GM23338 (cell line): ENCODE measurements around the gene GPN2.

Source experiments
- CREB1 ChIP-seq: fragments of 250-450 bp; sonication (Bioruptor Pico); IDR thresholded peaks from 2 replicates; pipeline ENCODE4 v1.5.0; 2020; ENCODE audit warnings: low read depth, mild to moderate bottlenecking, moderate library complexity
- EZH2 ChIP-seq: fragments of 200-600 bp; sonication (generic); IDR thresholded peaks from one replicate; pipeline ENCODE4 v1.8.0; 2017; ENCODE audit warnings: antibody characterized with exemption, mild to moderate bottlenecking, low read depth; ENCODE audit not compliant: unreplicated experiment
- EZH2phosphoT487 ChIP-seq: fragments of 200-600 bp; sonication (generic); IDR thresholded peaks from one replicate; pipeline ENCODE4 v1.8.1; 2018; ENCODE audit warnings: antibody characterized with exemption; ENCODE audit not compliant: unreplicated experiment
- JUNB ChIP-seq: IDR thresholded peaks from one replicate; pipeline ENCODE4 v1.6.1; 2016; ENCODE audit warnings: antibody characterized with exemption; ENCODE audit not compliant: unreplicated experiment
- NANOG ChIP-seq: IDR thresholded peaks from 2 replicates; pipeline ENCODE4 v1.6.1; 2016; ENCODE audit warnings: antibody characterized with exemption, borderline replicate concordance
- POLR2AphosphoS5 ChIP-seq: IDR thresholded peaks from 2 replicates; pipeline ENCODE4 v1.6.1; 2016; ENCODE audit warnings: antibody characterized with exemption, low read depth
- STAT1 ChIP-seq: IDR thresholded peaks from one replicate; pipeline ENCODE4 v1.6.1; 2016; ENCODE audit warnings: antibody characterized with exemption; ENCODE audit not compliant: unreplicated experiment
- TF ChIP-seq, protein P1 (sequence below), 2 experiments: fragments of 200-600 bp in 1 of 2; sonication (generic) in 1 of 2; conservative IDR thresholded peaks; 2 replicates each; pipeline versions ENCODE4 v1.5.1 to v1.6.1; 2016 to 2017; ENCODE audit warnings: antibody characterized with exemption in 2 of 2, low read depth in 2 of 2, mild to moderate bottlenecking in 2 of 2, moderate library complexity in 1 of 2
- TF ChIP-seq, protein P2 (sequence below): IDR thresholded peaks from one replicate; pipeline ENCODE4 v1.6.1; 2018; ENCODE audit warnings: antibody characterized with exemption; ENCODE audit not compliant: unreplicated experiment

- TF ChIP-seq, protein P1, sequence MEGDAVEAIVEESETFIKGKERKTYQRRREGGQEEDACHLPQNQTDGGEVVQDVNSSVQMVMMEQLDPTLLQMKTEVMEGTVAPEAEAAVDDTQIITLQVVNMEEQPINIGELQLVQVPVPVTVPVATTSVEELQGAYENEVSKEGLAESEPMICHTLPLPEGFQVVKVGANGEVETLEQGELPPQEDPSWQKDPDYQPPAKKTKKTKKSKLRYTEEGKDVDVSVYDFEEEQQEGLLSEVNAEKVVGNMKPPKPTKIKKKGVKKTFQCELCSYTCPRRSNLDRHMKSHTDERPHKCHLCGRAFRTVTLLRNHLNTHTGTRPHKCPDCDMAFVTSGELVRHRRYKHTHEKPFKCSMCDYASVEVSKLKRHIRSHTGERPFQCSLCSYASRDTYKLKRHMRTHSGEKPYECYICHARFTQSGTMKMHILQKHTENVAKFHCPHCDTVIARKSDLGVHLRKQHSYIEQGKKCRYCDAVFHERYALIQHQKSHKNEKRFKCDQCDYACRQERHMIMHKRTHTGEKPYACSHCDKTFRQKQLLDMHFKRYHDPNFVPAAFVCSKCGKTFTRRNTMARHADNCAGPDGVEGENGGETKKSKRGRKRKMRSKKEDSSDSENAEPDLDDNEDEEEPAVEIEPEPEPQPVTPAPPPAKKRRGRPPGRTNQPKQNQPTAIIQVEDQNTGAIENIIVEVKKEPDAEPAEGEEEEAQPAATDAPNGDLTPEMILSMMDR (conservative IDR thresholded peaks at IDR 0.05; ENCODE audit: low read depth in 2 of 2): no peak
- TF ChIP-seq EZH2 (no peak), EZH2phosphoT487 (no peak), POLR2AphosphoS5 (no peak), NANOG (no peak), CREB1 (CRISPR knock-in tag) (no peak), STAT1 (no peak), JUNB (no peak)
- TF ChIP-seq, protein P2, sequence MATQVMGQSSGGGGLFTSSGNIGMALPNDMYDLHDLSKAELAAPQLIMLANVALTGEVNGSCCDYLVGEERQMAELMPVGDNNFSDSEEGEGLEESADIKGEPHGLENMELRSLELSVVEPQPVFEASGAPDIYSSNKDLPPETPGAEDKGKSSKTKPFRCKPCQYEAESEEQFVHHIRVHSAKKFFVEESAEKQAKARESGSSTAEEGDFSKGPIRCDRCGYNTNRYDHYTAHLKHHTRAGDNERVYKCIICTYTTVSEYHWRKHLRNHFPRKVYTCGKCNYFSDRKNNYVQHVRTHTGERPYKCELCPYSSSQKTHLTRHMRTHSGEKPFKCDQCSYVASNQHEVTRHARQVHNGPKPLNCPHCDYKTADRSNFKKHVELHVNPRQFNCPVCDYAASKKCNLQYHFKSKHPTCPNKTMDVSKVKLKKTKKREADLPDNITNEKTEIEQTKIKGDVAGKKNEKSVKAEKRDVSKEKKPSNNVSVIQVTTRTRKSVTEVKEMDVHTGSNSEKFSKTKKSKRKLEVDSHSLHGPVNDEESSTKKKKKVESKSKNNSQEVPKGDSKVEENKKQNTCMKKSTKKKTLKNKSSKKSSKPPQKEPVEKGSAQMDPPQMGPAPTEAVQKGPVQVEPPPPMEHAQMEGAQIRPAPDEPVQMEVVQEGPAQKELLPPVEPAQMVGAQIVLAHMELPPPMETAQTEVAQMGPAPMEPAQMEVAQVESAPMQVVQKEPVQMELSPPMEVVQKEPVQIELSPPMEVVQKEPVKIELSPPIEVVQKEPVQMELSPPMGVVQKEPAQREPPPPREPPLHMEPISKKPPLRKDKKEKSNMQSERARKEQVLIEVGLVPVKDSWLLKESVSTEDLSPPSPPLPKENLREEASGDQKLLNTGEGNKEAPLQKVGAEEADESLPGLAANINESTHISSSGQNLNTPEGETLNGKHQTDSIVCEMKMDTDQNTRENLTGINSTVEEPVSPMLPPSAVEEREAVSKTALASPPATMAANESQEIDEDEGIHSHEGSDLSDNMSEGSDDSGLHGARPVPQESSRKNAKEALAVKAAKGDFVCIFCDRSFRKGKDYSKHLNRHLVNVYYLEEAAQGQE: no peak
Measured at GRCh38 chr1:26827106-26827604, 62.9 kb downstream of the GPN2 start.
